Testis (tissue), 3 donors: ENCODE results near the gene PDGFD. TPM values are rescaled to one million over a fixed set of nuclear protein-coding genes. Genes with fewer than 3 reads are reported as not detected.

Experiments
- DNase-seq: peaks from one replicate; pipeline ENCODE4 v3.0.0-alpha.2; 2019
- H3K27ac ChIP-seq, 2 donors: fragments of 200-600 bp; sonication (generic); one replicate each; pipeline ENCODE4 v1.5.1; 2019
- H3K27me3 ChIP-seq: fragments of 200-600 bp; sonication (generic); one replicate; pipeline ENCODE4 v1.5.1; 2019
- H3K36me3 ChIP-seq: fragments of 200-600 bp; sonication (generic); one replicate; pipeline ENCODE4 v1.5.1; 2017; ENCODE audit warnings: low read depth; ENCODE audit errors: missing control alignments
- H3K4me1 ChIP-seq: fragments of 200-600 bp; sonication (generic); one replicate; pipeline ENCODE4 v1.5.1; 2019
- H3K4me3 ChIP-seq, 2 donors: fragments of 200-600 bp; sonication (generic); one replicate each; pipeline ENCODE4 v1.5.1; 2017 to 2019
- H3K9me3 ChIP-seq: fragments of 200-600 bp; sonication (generic); one replicate; pipeline ENCODE4 v1.5.1; 2017
- POLR2A ChIP-seq: fragments of 450-650 bp; IDR thresholded peaks from one replicate; pipeline ENCODE4 v1.6.1; 2017; ENCODE audit warnings: antibody characterized with exemption, mild to moderate bottlenecking, moderate library complexity
- WGBS, 2 donors: methylation state at CpG; one replicate each; pipeline ENCODE4 v1.1.5; 2018; 5-methylcytosine and 5-hydroxymethylcytosine counted together
- intact Hi-C: fragments of 100-400 bp; cut with DNase I; formaldehyde crosslinking; loops from one replicate; pipeline ENCODE4 v1.15.1; 2023; ENCODE audit warnings: low total_unique reads
- polyA plus RNA-seq: library from polyadenylated mRNA; stranded (reverse); fragments of 350-450 nt; fragmentation: Illumina TruSeq; extraction: RNeasy Lipid Tissue Mini Kit (QIAGEN cat#74804); gene quantifications from one replicate; pipeline ENCODE4 v1.2.3, GENCODE V29; 2014; ENCODE audit warnings: low read depth, low replicate concordance; ENCODE audit not compliant: insufficient read depth
- total RNA-seq, 2 donors: library from RNA; depleted of rRNA; stranded (reverse); fragments of >200 nt; gene quantifications; one replicate each; pipeline ENCODE4 v1.2.3, GENCODE V29; 2016
- TF ChIP-seq, protein P1 (sequence below), 3 experiments: fragments of 450-650 bp in 2 of 3; fragments of 200-600 bp in 1 of 3; sonication (generic) in 1 of 3; IDR thresholded peaks; one replicate each; pipeline ENCODE4 v1.5.1; 2016 to 2019; ENCODE audit warnings: antibody characterized with exemption in 3 of 3, mild to moderate bottlenecking in 2 of 3, moderate library complexity in 1 of 3

Gene PDGFD
- total and polyA plus RNA-seq, 3 donors from 2014 or later: 6.0 to 8.1 (median 8.0) TPM

DNA sequence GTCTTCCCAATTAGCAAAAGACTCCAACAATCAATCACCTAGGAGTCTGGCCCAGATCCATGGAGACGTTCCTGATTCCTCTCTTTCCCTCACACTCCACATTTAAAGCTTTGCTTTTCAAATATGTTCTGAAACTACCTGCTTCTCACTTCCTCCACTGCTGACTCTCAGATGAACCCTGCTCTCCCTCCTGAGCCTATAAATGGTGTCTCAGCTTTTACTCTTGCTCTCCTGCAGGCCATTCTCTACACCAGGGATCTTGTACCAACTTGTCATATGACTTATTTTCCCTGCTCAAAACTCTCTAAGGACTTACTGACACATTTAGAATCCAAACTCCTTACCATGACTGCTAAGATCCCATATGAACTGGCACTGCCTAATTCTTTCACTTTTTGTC lies 265.9 kb downstream of the PDGFD start:
- H3K9me3 ChIP-seq: no peaks in the 10 kb centered on the region
- no peak for DNase-seq
- H3K27ac ChIP-seq: no peak overlapping the region
- no peak overlapping the region for H3K4me3 ChIP-seq
- no peaks in the 10 kb centered on the region for H3K27me3 ChIP-seq
- 38 to 43% methylated on average over 1 of the region's 1 CpG for WGBS, 2 donors
- intact Hi-C loops: no loop called here
- TF ChIP-seq, protein P1, sequence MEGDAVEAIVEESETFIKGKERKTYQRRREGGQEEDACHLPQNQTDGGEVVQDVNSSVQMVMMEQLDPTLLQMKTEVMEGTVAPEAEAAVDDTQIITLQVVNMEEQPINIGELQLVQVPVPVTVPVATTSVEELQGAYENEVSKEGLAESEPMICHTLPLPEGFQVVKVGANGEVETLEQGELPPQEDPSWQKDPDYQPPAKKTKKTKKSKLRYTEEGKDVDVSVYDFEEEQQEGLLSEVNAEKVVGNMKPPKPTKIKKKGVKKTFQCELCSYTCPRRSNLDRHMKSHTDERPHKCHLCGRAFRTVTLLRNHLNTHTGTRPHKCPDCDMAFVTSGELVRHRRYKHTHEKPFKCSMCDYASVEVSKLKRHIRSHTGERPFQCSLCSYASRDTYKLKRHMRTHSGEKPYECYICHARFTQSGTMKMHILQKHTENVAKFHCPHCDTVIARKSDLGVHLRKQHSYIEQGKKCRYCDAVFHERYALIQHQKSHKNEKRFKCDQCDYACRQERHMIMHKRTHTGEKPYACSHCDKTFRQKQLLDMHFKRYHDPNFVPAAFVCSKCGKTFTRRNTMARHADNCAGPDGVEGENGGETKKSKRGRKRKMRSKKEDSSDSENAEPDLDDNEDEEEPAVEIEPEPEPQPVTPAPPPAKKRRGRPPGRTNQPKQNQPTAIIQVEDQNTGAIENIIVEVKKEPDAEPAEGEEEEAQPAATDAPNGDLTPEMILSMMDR (IDR thresholded peaks at IDR 0.05): no peak
- no peak for TF ChIP-seq POLR2A
- no peaks in the 10 kb centered on the region for H3K36me3 ChIP-seq
- H3K4me1 ChIP-seq: no peaks in the 10 kb centered on the region

DNA sequence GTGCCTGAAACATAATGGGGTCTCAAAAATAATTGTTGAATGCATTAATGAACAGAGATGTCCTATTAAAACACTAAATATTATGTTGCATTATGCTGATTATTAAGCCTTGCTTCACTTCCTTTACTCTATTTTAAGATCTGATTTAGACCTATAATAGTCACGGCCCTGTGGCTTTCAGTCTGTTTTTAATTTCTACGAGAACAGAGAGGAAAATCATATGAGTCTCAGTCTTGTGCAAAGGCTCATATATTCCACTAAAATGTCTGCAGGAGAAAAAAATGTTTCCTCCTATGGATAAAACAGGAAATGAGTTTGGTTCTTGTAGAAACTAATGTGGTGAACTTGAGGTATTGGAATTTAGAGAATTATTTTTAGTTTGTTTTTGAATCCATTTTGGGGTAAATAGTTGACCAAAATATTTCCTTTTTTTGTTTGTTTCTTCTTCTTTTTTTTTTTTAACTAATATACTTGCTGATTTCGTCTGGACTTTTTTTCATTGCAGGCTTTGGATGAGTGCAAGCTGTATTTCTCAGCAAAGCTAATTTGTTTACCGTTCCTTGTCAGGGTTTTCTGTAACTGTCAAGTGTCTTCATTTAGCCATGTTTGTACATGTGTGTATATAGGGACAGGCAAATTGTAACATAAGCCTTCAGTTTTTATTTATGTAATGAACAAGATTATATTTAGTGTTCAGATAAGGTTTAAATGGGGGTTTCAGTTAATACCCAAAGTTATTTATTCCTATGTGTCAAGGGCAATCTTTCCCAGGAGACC lies 266.6 kb downstream of the PDGFD start:
- Histone ChIP-seq H3K9me3 (no peaks in the 10 kb centered on the region), H3K36me3 (no peaks in the 10 kb centered on the region), H3K4me1 (no peaks in the 10 kb centered on the region), H3K4me3 (no peak overlapping the region), H3K27ac (no peak overlapping the region), H3K27me3 (no peaks in the 10 kb centered on the region)
- 50 to 57% methylated on average over 4 of the region's 4 CpGs for WGBS, 2 donors
- no peak for DNase-seq
- intact Hi-C loops: no loop called here
- TF ChIP-seq POLR2A: no peak
- TF ChIP-seq, protein P1 (IDR thresholded peaks at IDR 0.05): no peak

DNA sequence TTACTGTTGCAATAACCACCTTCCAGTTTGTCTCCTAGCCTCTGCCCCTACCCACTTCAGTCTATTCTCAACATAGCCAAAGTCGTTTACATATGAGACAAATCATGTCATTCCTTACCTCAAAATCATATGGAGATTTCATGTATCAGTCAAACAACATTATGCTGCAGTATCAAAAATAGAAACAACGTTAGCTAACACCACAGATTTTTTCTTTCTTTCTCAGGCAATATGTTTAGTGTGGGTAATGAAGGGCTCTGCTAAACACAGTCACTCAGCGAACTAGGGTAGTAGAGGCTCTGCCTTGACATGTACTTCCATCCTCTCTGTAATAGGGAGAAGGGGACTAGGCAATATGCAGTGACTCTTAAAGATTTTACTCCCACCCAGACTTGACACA lies 268.8 kb downstream of the PDGFD start:
- no peak overlapping the region for H3K27ac ChIP-seq
- no peaks in the 10 kb centered on the region for H3K36me3 ChIP-seq
- whole genome bisulfite sequencing, 2 donors: 78 to 80% methylated on average over 3 of the region's 3 CpGs
- DNase-seq: no peak
- intact Hi-C loops: no loop called here
- TF ChIP-seq, protein P1 (IDR thresholded peaks at IDR 0.05): no peak
- no peak for TF ChIP-seq POLR2A
- no peaks in the 10 kb centered on the region for H3K9me3 ChIP-seq
- no peaks in the 10 kb centered on the region for H3K4me1 ChIP-seq
- H3K4me3 ChIP-seq: no peak overlapping the region
- H3K27me3 ChIP-seq: no peaks in the 10 kb centered on the region

DNA sequence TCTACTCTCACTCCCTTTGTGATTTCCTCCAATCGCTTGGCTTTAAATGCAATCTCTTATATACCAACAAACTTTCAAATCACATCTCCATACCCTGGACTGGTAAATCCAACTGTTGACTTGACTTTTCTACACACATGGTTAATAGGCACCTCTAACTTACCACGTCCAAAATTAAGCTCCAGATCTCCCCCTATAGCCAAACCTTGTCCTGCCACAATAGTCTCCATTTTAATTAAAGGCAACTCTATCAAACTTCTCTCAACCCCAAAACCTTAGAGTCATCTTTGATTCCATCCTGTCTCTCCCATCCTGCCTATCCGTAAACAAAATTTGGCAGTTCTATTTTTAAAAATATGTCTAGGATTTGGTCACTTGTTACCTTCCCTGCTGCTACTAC lies 269.3 kb downstream of the PDGFD start:
- WGBS, 2 donors: 66 to 74% methylated on average over 3 of the region's 3 CpGs
- Histone ChIP-seq H3K36me3 (no peaks in the 10 kb centered on the region), H3K27ac (no peak overlapping the region), H3K27me3 (no peaks in the 10 kb centered on the region), H3K4me1 (no peaks in the 10 kb centered on the region), H3K4me3 (no peak overlapping the region), H3K9me3 (no peaks in the 10 kb centered on the region)
- intact Hi-C loops: no loop called here
- no peak for DNase-seq
- no peak for TF ChIP-seq POLR2A
- TF ChIP-seq, protein P1 (IDR thresholded peaks at IDR 0.05): no peak

DNA sequence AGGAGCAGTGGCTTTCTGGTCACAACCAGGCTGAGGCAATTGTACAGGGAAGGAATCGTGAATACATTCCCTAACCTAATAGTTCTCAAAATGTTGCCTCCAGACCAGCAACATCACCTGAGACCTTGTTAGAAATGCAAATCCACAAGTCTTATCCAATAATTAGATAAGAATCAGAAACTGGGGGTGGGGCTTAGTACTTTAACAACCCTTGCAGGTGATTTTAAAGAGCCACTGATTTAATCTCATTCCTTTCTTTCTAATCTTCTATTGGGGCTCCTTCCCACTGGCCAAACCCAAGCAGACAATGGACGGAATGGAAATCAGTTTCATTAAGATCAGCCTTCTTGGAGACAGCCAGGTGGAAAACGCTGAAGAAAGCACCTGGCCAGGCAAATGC lies 269.9 kb downstream of the PDGFD start:
- no peaks in the 10 kb centered on the region for H3K9me3 ChIP-seq
- 81 to 83% methylated on average over 3 of the region's 3 CpGs for WGBS, 2 donors
- H3K36me3 ChIP-seq: no peaks in the 10 kb centered on the region
- no peak overlapping the region for H3K4me3 ChIP-seq
- H3K27ac ChIP-seq: no peak overlapping the region
- H3K4me1 ChIP-seq: no peaks in the 10 kb centered on the region
- DNase-seq: no peak
- H3K27me3 ChIP-seq: no peaks in the 10 kb centered on the region
- no peak for TF ChIP-seq POLR2A
- TF ChIP-seq, protein P1 (IDR thresholded peaks at IDR 0.05): no peak
- intact Hi-C loops: no loop called here
